ENCODE measurements around the gene EIF4G3. TPM values are rescaled to one million over a fixed set of nuclear protein-coding genes. Genes with fewer than 3 reads are reported as not detected.

The EIF4G3 gene
- total and polyA plus RNA-seq, 2 of the 8 experiments (the other 6 are each of a cell fraction or from before 2014, with no cell fraction given) = 47.5 to 66.6 TPM

DNA sequence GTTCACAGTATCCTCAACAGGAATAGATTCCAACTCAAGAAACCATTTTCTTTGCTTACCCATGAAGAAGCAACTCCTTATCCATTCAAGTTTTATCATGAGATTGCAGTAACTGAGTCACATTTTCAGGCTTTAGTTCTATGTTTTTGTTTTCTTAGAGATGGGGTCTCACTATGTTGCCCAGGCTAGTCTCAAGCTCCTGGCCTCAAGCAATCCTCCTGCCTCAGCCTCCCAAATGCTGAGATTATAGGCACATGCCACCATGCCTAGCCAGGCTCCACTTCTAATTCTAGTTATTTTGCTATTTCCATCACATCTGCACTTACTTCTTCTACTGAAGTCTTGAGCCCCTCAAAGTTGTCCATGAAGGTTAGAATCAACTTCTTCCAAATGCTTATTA, 246.3 kb downstream of the EIF4G3 start (continued):
- TF ChIP-seq, protein P1, sequence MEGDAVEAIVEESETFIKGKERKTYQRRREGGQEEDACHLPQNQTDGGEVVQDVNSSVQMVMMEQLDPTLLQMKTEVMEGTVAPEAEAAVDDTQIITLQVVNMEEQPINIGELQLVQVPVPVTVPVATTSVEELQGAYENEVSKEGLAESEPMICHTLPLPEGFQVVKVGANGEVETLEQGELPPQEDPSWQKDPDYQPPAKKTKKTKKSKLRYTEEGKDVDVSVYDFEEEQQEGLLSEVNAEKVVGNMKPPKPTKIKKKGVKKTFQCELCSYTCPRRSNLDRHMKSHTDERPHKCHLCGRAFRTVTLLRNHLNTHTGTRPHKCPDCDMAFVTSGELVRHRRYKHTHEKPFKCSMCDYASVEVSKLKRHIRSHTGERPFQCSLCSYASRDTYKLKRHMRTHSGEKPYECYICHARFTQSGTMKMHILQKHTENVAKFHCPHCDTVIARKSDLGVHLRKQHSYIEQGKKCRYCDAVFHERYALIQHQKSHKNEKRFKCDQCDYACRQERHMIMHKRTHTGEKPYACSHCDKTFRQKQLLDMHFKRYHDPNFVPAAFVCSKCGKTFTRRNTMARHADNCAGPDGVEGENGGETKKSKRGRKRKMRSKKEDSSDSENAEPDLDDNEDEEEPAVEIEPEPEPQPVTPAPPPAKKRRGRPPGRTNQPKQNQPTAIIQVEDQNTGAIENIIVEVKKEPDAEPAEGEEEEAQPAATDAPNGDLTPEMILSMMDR (IDR thresholded peaks at IDR 0.05; ENCODE audit: control extremely low read depth in 1 of 3, insufficient read depth in 1 of 3, low read depth in 1 of 3, low read length in 3 of 3) = no peak
